ENCODE measurements around the gene GAK.

DNA sequence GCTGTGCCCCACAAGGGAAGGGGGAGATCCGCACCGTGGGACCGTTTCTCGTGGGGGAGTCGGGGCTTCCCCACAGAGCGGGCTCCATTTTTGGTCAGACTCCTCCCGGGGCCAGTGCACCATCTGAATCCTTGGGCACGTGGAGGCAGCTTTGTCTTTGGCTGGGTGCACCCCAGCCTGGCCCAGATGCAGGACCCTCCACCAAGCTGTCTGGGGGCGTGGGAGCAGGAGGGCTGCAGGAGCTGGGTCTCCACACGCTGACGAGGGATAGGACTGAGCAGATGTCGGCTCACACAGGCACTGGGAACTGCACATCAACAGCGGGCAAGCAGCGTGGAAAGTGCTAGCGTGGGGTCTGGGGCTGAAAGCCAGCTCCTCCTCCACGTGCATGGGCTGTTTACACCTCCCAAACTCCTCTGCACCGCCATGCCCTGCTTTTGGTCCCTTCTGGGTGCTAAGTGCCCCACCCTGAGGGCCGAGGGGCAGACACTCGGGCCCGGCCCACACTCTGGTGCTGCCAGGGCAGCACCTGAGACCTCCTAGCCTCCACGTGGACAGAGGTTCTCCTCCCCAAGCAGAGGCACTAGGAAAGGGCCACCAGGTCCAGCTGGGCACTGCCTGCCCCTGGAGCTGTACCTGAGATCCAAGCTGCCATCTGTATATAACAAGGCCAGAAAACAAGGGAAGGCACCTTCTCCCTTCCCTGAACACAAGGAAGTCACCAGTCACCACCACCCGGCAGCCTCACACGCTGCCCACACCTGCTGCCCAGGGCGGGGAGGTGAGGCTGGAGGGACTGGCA is 27.4 kb upstream of the GAK start:
- TF ChIP-seq POLR2AphosphoS5 (IDR thresholded peaks at IDR 0.05), result no peak
- TF ChIP-seq CTCF (IDR thresholded peaks at IDR 0.05), result no peak
- no peak for TF ChIP-seq EP300 (IDR thresholded peaks at IDR 0.05)
